KOPT-K1 (cell line): ENCODE data around the gene PRKAG2.

Source experiments
- H3K27ac ChIP-seq: fragments of 200-600 bp; sonication (generic); 2 replicates; pipeline ENCODE4 v1.5.1; 2016; ENCODE audit warnings: antibody characterized with exemption, mild to moderate bottlenecking, low read depth, low read length; ENCODE audit not compliant: poor library complexity, severe bottlenecking
- H3K36me3 ChIP-seq: fragments of 200-600 bp; sonication (generic); 2 replicates; pipeline ENCODE4 v1.5.1; 2017; ENCODE audit warnings: antibody characterized with exemption, mild to moderate bottlenecking, low read length, moderate library complexity; ENCODE audit not compliant: insufficient read depth
- H3K9me3 ChIP-seq: fragments of 200-600 bp; sonication (generic); 2 replicates; pipeline ENCODE4 v1.5.1; 2017; ENCODE audit warnings: antibody characterized with exemption, low read length, mild to moderate bottlenecking; ENCODE audit not compliant: insufficient read depth, poor library complexity, severe bottlenecking

The PRKAG2 gene

DNA sequence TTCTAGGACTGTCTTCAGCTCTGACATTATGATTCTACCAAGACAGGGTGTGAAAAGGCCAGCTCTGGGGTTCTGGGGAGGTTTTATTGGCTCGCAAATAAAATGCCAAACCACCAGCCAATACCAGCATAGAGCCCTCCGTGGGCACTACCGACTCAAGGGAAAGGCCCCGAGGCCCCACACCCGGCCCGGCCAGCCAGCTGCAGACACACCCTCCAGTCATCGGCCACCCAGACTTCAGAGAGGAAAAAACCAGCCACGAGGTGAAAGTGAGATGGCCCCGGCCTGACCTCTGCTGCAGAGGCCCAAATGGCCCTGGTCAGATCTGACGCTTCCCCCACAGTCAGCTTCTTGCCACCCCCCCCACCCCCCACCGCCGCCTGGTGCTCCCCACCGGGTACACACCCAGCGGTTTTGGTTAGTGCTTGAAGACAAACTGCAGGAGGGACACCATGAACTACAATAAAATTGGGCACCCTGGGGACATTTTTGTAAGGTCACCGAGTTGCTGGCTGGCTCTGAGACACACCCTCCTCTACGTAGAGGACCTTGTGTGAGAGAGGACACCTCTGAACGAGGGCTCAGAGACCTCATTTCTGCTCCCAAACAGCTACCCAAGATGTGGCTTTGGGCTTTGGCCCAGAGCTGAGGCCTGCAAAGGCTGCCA lies 79.9 kb downstream of the PRKAG2 start:
- H3K36me3 ChIP-seq = no peaks in the 10 kb centered on the region
- H3K9me3 ChIP-seq = no peaks in the 10 kb centered on the region
- H3K27ac ChIP-seq = no peak overlapping the region

DNA sequence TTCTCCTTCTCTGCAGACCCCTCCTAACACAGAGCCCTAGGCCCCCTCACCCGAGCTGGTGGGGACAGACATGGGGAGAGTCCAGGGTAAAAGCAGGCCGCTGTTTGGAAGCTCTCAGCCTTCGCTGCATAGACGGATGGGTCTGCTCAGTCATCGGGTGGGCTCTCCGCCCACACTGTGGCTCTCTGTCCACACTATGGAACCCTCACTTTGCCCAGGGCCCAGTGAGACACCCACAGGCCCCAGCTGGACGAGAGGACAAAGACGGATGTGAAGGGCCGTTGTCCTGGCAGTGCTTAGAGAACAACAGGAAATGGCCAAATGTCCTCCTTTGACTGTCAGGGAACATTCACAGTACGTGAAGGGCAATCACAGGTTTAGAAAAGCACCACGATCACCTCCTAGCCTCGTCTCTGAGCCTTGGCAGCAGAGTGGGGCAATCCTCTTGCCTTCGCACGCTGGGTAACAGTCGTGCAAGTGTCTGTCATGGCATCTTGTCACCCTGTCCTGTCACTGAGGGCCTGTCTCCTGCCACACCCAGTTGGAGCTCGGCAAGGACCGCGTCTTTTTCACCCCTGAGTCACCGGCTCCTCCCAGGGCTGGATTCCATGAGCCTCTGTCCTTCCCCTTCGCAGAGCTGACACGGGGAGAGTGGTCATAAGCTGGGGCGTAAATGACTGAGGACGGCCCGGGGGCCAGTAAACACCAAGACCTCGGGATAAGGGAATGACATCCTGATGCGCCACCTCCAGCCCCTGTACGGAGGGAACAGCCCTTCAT lies 80.6 kb downstream of the PRKAG2 start:
- Histone ChIP-seq H3K9me3 (no peaks in the 10 kb centered on the region), H3K36me3 (no peaks in the 10 kb centered on the region), H3K27ac (no peak overlapping the region)

DNA sequence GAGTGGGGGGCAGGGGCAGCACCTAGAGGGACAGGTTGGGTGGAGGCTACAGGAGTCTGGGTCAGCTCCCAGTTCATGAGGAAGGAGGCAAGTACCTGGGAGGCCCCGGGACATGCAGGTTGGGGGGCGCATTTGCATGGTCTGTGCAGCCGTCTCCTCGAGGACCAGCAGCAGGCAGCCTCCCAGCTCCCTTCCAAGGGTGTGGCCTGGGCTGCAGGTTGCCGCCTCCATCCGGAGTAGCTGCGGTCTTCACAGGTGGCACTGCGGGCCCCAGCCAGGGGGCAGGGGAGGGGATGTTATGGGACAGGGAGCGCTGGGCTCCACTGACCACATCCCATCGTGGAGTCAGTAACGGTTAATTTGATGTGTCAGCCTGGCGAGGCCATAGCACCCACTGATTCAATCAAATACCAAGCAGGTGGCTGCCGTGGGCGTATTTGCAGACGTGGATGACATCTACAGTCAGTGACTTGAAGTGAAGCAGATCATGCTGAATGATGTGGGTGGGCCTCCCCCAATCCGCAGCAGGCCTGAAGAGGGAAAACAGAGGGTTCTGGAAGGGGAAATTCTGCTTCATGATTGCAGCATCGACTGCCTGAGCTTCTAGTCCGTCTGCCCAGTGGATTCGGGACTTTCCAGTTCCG lies 81.6 kb downstream of the PRKAG2 start:
- H3K27ac ChIP-seq = no peak overlapping the region
- H3K9me3 ChIP-seq = no peaks in the 10 kb centered on the region
- H3K36me3 ChIP-seq = no peaks in the 10 kb centered on the region

DNA sequence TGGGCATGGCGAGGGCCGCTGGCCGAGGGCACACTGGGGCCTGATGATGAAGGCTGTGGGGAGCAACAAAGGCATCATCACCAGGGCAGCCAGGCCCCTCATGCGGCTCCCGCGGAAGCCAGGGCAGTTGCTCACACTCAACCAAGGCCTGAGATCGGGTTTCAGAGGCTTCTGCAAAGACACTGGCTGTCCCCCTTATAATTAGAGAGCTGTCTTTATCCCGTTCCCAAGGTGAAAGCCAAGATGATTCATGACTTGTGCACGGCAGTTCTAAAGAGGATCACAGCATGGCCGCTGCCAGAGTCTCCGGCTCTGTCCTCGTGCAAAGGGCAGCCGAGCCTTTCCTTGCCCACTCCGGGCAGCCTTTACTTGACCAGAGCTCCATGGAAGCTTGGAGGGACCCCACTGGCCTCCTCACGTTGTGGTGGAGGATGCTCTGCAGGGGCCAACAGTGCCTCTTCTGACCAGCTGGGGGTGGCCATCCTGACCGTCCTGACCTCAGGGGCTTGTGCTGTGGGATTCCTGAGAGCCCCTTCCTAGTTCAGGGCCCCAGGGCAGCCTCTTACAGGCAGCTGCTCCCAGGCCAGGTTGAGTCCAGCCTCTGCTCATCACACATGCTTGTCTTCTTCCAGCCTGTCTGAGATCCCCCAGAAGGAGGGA lies 82.3 kb downstream of the PRKAG2 start:
- Histone ChIP-seq H3K36me3 (no peaks in the 10 kb centered on the region), H3K27ac (no peak overlapping the region), H3K9me3 (no peaks in the 10 kb centered on the region)

DNA sequence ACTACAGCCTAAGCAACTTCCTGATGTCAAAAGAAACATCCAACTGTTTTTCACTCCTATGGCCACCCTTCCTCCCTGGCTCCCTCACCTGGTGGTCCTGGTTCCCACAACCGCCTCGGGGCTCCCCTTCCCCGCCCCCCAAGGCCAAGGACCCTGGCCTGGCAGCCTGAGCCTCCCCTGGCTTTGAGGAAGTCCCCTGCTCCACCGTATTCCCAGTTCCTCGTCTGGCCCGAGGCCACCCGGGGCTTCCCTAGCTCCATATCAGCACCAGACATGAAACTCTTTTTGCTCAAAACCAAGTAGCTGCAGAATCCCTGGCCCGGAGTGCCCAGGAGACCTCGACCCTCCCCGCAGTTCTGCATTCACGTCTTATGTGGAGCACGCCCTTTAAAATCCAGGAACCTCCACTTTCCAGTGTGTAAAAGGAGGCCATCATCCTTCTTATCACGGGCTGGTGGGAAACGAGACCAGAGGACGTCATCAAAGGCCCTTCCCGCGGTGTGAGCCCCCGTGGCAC lies 82.9 kb downstream of the PRKAG2 start:
- Histone ChIP-seq H3K27ac (no peak overlapping the region), H3K36me3 (no peaks in the 10 kb centered on the region), H3K9me3 (no peaks in the 10 kb centered on the region)

DNA sequence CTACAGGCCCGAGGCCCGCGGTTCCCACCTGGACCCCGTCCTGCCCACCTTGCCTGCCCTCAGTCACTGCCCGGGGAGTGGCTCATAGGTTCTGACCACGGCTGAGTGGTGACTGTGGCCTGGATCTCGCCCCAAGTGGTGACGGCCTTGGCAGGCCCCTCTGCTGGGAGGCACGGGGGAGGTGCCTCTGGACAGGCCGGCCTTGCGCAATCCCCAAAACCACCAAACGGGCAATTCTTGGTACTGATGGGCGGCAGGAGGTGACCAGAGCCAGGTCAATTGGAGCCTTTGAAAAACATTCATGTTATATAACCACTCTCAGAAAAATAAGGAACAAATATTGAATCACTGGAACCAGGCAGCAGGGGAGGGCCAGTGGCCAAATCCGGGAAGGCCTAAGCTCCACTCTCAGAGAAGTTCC lies 83.4 kb downstream of the PRKAG2 start:
- Histone ChIP-seq H3K9me3 (no peaks in the 10 kb centered on the region), H3K36me3 (no peaks in the 10 kb centered on the region), H3K27ac (no peak overlapping the region)

DNA sequence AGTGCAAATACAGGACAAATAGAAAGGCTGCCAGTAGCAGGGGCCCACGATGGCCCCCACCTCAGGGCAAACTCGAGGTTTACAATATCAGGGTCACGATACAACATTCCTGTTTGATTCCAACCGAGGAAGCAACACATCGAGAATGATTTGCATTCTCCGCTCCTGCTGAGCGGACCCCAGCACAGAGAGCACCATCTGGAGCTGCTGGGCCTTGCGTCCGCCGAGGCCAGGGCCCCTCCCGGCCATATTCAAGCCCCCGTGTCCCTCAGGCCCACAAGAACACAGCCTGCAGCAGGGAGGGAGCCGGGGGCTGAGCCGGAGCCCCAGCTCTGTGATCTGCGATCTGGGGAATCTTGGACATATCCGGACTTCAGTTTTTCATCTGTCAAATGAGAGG lies 84.3 kb downstream of the PRKAG2 start:
- Histone ChIP-seq H3K9me3 (no peaks in the 10 kb centered on the region), H3K27ac (no peak overlapping the region), H3K36me3 (no peaks in the 10 kb centered on the region)

DNA sequence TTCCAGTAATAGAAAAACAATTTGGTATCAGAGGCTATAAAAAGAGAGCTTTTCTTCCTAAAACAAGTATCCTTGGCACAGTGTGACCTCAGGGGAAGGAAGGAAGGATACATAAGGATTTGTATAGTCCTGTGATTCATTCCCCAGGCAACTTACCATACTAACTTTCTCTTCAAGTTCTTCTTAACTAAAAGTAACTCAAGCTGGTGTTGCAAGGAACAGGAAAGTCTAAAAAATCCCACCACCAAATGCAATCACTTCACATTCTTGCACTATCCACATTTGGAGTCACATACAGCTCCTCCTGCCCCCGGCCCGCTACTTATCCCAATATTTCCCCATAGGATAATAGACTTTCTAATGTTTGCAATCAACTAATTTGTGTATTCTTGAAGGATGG lies 84.8 kb downstream of the PRKAG2 start:
- Histone ChIP-seq H3K9me3 (no peaks in the 10 kb centered on the region), H3K36me3 (no peaks in the 10 kb centered on the region), H3K27ac (no peak overlapping the region)

DNA sequence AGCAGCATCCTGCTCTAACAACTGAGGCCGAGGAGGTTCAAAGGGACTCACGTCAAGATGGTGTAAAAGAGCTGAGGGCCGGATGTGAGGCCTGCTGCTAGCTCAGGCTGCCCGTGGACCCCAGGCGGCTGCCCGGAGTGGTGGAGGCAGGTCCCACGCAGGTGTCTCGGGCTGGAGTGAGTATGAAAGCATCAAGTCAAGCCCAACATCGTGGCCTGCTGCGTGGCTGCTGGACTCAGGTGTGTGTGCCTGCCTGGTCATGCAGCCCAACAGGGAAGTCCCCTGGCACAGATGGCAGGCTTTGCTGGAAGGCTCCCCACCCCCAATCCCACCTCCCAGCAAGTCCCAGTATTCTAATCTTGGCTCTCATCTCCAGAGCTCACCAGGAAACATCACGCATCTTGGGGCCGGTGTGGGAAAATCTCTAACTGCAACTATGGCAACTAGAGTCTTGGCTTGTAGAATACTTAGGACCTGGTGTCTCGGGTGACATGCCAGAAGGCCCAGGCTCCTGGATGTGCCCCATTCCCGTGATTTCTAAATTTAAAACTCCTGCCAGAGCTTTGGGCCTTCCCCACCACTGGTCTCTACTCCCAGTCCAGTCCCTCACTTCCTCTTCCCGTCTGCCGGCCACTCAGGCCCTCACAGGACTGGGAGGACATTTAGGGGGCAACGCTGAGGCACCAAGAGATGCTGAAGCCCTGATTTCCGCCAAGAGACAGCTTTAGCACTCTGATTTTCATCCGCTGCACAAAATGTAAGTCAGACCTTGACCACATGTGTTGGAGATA lies 85.9 kb downstream of the PRKAG2 start:
- H3K9me3 ChIP-seq = no peaks in the 10 kb centered on the region
- no peaks in the 10 kb centered on the region for H3K36me3 ChIP-seq
- H3K27ac ChIP-seq = no peak overlapping the region

DNA sequence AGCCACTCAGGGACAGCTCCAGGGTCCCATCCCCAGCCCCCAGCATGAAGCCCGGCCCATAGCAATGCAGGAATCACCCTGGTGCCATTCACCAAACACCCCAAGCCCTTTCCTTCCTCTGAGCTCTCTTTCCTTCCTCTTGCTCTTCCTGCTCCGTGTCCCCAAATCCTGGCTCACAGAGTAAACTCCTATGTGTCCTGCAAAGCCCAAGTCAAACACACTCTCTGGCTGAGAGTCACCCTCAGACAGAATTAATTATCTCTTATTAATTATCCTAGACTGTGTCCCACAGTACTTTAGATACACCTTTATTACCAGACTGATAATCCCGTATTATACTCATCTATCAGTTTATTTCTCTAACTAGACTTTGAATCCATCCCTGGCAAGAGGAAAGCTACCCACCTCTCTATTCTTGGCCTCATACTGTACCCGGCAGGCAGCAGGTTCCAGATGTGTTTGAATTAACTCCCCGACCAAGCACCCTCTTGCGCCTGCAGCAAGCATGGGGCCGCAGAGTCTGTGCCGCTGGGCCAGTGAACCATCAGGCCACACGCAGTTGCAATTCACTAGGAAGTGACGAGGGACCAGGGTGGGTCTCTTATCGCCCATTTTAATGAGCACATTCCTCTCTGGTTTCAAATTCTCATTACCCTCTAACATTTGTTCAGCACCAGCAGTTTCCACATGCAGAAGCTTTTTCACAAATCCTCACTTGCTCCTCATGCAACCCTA lies 86.7 kb downstream of the PRKAG2 start:
- H3K36me3 ChIP-seq = no peaks in the 10 kb centered on the region
- no peak overlapping the region for H3K27ac ChIP-seq
- H3K9me3 ChIP-seq = no peaks in the 10 kb centered on the region

DNA sequence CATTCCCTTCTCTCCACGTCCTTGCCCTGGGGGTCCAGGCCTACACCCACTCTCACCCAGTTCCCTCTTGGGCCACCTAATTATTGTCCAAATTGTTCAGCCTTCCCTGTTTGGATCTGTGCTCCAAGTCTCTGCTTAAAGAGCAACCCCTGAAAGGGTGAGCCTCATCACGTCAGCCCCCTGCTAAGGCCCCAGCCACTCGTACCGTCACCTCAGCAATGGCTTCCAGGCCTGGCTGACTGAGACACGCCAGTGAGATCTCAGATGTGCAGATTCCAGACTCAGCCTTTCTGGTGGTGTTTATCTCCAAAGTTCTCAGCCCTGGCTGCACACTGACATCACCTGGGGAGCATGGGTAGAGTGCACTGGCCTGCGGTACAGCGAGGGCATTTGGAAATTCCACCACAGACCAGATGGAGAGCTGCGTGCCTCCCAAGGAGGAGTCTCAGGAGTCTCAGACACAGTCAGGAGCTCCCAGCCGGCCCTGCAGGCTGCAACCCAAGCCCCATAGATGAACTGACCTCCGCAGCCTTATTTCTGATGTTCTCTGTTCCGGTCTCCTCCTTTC lies 87.5 kb downstream of the PRKAG2 start:
- no peaks in the 10 kb centered on the region for H3K36me3 ChIP-seq
- H3K9me3 ChIP-seq = no peaks in the 10 kb centered on the region
- no peak overlapping the region for H3K27ac ChIP-seq

DNA sequence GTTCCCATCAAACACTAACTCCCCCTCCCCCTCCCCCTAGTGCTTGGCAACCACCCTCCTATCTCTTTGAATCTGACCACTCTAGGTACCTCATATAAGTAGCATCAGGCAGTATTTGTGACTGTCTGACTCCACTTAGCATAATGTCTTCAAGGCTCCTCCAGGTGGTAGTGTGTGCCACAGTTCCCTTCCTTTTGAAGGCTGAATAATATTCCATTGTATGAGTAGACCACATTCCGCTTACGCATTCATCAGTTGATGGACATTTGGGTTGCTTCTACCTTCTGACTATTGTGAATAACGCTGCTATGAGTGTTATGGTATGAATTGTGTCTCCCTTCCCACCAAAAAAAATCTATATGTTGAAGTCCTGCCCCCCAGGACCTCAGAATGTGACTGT lies 89.6 kb downstream of the PRKAG2 start:
- Histone ChIP-seq H3K36me3 (no peaks in the 10 kb centered on the region), H3K9me3 (no peaks in the 10 kb centered on the region), H3K27ac (no peak overlapping the region)

DNA sequence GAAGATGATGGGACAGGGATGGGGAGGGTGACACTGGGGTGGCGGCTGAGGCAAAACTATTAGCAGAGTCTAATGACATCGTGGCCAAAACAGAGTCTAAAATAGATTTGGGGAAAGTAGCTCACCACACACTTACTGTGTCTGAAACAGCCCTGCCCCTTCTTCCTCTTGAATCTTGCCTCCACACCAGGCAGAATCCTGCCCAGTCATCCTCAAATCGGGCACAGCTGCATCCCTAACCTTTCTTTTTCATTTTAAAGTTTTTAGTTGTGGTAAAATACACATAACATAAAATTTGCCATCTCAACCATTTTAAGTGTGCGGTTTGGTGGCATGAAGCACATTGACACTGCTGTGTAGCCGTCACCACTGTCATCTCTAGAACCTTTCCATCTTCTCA lies 90.0 kb downstream of the PRKAG2 start:
- Histone ChIP-seq H3K27ac (no peak overlapping the region), H3K9me3 (no peaks in the 10 kb centered on the region), H3K36me3 (no peaks in the 10 kb centered on the region)

DNA sequence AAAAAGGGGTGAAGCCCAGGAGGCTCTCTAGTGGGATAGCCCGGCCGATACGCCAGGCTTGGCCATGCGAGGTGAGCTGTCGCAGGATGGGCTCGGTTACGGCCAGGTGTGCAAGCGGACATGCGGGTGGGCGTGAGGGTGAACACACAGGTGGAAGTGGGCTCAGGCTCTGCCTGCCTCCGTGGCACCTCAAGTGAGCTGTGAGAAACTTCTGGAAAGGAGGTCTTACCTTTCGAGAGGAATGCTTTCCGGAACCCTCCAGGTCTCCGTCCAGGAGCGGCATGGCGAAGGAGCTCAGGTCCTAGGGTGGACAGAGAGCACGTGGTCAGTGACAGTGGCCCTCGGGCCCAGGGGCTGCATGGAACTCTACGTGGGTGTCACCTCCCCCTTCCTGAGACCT lies 90.7 kb downstream of the PRKAG2 start:
- H3K36me3 ChIP-seq = no peaks in the 10 kb centered on the region
- H3K27ac ChIP-seq = no peak overlapping the region
- H3K9me3 ChIP-seq = no peaks in the 10 kb centered on the region
